Psoas muscle (tissue), 8 donors: ENCODE results near the gene EVL. TPM values are rescaled to one million over a fixed set of nuclear protein-coding genes. Genes with fewer than 3 reads are reported as not detected.

ENCODE experiments used
- ATAC-seq, 4 donors: fragments of 200-7000 bp; cut with Tn5 transposase; one replicate each; pipeline ENCODE4 v1.9.1; 2020; ENCODE audit warnings: moderate library complexity in 3 of 4, mild to moderate bottlenecking in 2 of 4
- DNase-seq, 2 donors: peaks; one replicate each; pipeline ENCODE4 v3.0.0-alpha.2; 2020
- H3K27ac ChIP-seq: fragments of 200-600 bp; one replicate; pipeline ENCODE4 v1.8.0; 2022
- H3K27me3 ChIP-seq, 3 donors: fragments of 200-600 bp in 1 of 3; one replicate each; pipeline versions ENCODE4 v1.6.1 to v1.8.0; 2013 to 2022; ENCODE audit warnings: low read length in 2 of 3, mild to moderate bottlenecking in 2 of 3, moderate library complexity in 1 of 3; ENCODE audit not compliant: insufficient read depth in 3 of 3
- H3K36me3 ChIP-seq, 2 donors: fragments of 200-600 bp in 1 of 2; one replicate each; pipeline versions ENCODE4 v1.6.1 to v1.8.0; 2013 to 2022; ENCODE audit warnings: low read depth in 1 of 2, mild to moderate bottlenecking in 1 of 2, moderate library complexity in 1 of 2; ENCODE audit not compliant: insufficient read depth in 1 of 2
- H3K4me1 ChIP-seq: fragments of 200-600 bp; one replicate; pipeline ENCODE4 v1.8.0; 2022
- H3K4me3 ChIP-seq: fragments of 200-600 bp; one replicate; pipeline ENCODE4 v1.8.0; 2022; ENCODE audit warnings: mild to moderate bottlenecking
- H3K9me3 ChIP-seq: fragments of 200-600 bp; one replicate; pipeline ENCODE4 v1.8.0; 2022
- WGBS, 3 donors: extraction: QIAGEN DNeasy Blood & Tissue Kit; methylation state at CpG; one replicate each; pipeline versions ENCODE4 v1.1.6 to v1.1.7; 2013; 5-methylcytosine and 5-hydroxymethylcytosine counted together
- intact Hi-C, 2 donors: fragments of 100-400 bp; cut with DNase I; formaldehyde crosslinking; loops; one replicate each; pipeline versions ENCODE4 v1.11.0 to v1.14.2; 2022
- polyA plus RNA-seq, 3 donors: library from polyadenylated mRNA; stranded (reverse); fragments of 200-250 nt; gene quantifications; one replicate each; pipeline ENCODE4 v1.2.3, GENCODE V29; 2013
- total RNA-seq, 4 donors: library from RNA; stranded (reverse); fragmentation: NEBNext Ultra II Directional in 2 of 4; extraction: Animal tissue kit (Norgen Biotek cat#: 25700) in 2 of 4; gene quantifications; one replicate each; pipeline versions ENCODE4 v1.2.1 to v1.2.4, GENCODE V29; 2021 to 2023
- TF ChIP-seq, protein P1 (sequence below): fragments of 200-600 bp; IDR thresholded peaks from one replicate; pipeline ENCODE4 v1.8.0; 2022; ENCODE audit warnings: antibody characterized with exemption
- donor health status: healthy with polysubstance abuse.
- donor health status: DM: no; HTN: no; CAD: no; lungs with moderate emphysema.
- donor health status: Bipolar disorder and iron deficiency.
- donor health status: healthy.
- donor health status: DM: yes; HTN: yes; CAD: no.
- donor health status: DM: no; HTN: no; CAD: no.
- donor health status: DM: no; HTN: no; CAD: no.
- donor health status: DM: yes; HTN: yes; CAD: no.

EVL gene
- total and polyA plus RNA-seq, 7 donors: 9.6 to 30.4 (median 17.1) TPM

GRCh38 chr14:100073576-100074430 is 8.6 kb downstream of the EVL start:
- Histone ChIP-seq H3K27ac (no peak overlapping the region), H3K36me3 (no peaks in the 10 kb centered on the region), H3K4me3 (no peak overlapping the region), H3K9me3 (no peaks in the 10 kb centered on the region), H3K4me1 (no peaks in the 10 kb centered on the region), H3K27me3 (no peaks in the 10 kb centered on the region)
- ATAC-seq (no peak), DNase-seq (no peak)
- intact Hi-C loops: no loop called here
- TF ChIP-seq, protein P1, sequence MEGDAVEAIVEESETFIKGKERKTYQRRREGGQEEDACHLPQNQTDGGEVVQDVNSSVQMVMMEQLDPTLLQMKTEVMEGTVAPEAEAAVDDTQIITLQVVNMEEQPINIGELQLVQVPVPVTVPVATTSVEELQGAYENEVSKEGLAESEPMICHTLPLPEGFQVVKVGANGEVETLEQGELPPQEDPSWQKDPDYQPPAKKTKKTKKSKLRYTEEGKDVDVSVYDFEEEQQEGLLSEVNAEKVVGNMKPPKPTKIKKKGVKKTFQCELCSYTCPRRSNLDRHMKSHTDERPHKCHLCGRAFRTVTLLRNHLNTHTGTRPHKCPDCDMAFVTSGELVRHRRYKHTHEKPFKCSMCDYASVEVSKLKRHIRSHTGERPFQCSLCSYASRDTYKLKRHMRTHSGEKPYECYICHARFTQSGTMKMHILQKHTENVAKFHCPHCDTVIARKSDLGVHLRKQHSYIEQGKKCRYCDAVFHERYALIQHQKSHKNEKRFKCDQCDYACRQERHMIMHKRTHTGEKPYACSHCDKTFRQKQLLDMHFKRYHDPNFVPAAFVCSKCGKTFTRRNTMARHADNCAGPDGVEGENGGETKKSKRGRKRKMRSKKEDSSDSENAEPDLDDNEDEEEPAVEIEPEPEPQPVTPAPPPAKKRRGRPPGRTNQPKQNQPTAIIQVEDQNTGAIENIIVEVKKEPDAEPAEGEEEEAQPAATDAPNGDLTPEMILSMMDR: no peak
- WGBS, 3 donors: 85 to 88% (median 85%) methylated on average over 14 of the region's 14 CpGs

- H3K4me3 ChIP-seq: no peak overlapping the region
- TF ChIP-seq, protein P1: no peak
- no peaks in the 10 kb centered on the region for H3K27me3 ChIP-seq
- ATAC-seq (no peak), DNase-seq (no peak)
- no peaks in the 10 kb centered on the region for H3K9me3 ChIP-seq
- H3K4me1 ChIP-seq: no peaks in the 10 kb centered on the region
- 89 to 96% (median 95%) methylated on average over 7 of the region's 7 CpGs for WGBS, 3 donors
- intact Hi-C loops: no loop called here
- H3K27ac ChIP-seq: no peak overlapping the region
- H3K36me3 ChIP-seq: no peaks in the 10 kb centered on the region
Measured at GRCh38 chr14:100074431-100075100, 9.3 kb downstream of the EVL start.

GRCh38 chr14:100075681-100076080 is 10.5 kb downstream of the EVL start:
- H3K4me1 ChIP-seq: no peaks in the 10 kb centered on the region
- WGBS, 3 donors: 58 to 79% (median 62%) methylated on average over 4 of the region's 4 CpGs

DNA sequence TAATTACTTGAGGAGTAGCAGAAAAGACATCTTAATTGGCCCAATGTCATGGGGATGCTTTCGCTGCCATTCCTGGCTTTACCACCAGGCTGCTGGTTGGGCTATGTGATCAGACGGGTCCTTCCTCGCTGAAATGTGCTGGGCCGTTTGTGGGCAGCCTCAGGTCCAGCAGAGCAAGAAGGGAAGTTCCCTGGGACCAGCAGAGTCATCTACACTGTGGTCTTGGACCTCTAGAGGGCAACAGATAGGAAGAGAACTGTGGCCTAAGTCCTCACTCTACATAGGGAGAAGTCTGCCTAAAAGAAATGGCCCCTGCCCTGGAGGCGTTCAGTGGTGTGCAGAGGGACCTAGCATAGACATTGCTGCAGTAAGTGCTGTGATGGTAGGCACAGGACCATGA is 10.9 kb downstream of the EVL start:
- 80 to 90% (median 90%) methylated on average over 5 of the region's 5 CpGs for WGBS, 3 donors
- ATAC-seq (peak in 1 of 4 donors; percentile 45), DNase-seq (peak in 1 of 2 donors; percentile 32)
- no peaks in the 10 kb centered on the region for H3K27me3 ChIP-seq
- H3K27ac ChIP-seq: peak overlapping the region; percentile 23
- no peaks in the 10 kb centered on the region for H3K4me1 ChIP-seq
- intact Hi-C loops: no loop called here
- H3K4me3 ChIP-seq: no peak overlapping the region
- H3K36me3 ChIP-seq: no peaks in the 10 kb centered on the region
- TF ChIP-seq, protein P1: no peak
- H3K9me3 ChIP-seq: no peaks in the 10 kb centered on the region

More at GRCh38 chr14:100075681-100076080, 10.5 kb downstream of the EVL start:
- Histone ChIP-seq H3K9me3 (no peaks in the 10 kb centered on the region), H3K36me3 (no peaks in the 10 kb centered on the region), H3K27ac (no peak overlapping the region), H3K27me3 (no peaks in the 10 kb centered on the region), H3K4me3 (no peak overlapping the region)
- TF ChIP-seq, protein P1: no peak
- intact Hi-C loops: no loop called here
- DNase-seq (no peak), ATAC-seq (no peak)
